Activated CD4-positive, alpha-beta memory T cell treated with anti-CD3 and anti-CD28 coated beads, Interleukin-2, amount 10 ng/mL, durations not matched to agents 7 days and 5 days (primary cell): ENCODE measurements around the gene BCORL1. TPM values are rescaled to one million over a fixed set of nuclear protein-coding genes. Genes with fewer than 3 reads are reported as not detected.

Source experiments
- CTCF ChIA-PET: fragments of 350-600 bp; sonication (Branson Sonifier 250); formaldehyde crosslinking; loops from one replicate; lab custom pipeline; 2021; ENCODE audit warnings: antibody characterized with exemption, inconsistent platforms; lab: Charles Lee
- POLR2A ChIA-PET: fragments of 350-600 bp; sonication (Branson Sonifier 250); formaldehyde crosslinking; loops from one replicate; lab custom pipeline; 2021; ENCODE audit warnings: antibody characterized with exemption; lab: Charles Lee
- DNase-seq: peaks from one replicate; pipeline ENCODE4 v3.0.0-alpha.2; 2020
- H3K27ac Mint-ChIP-seq: one replicate; pipeline ENCODE4 v1.8.0; 2021; ENCODE audit warnings: mild to moderate bottlenecking, mixed read lengths
- H3K27me3 Mint-ChIP-seq: one replicate; pipeline ENCODE4 v1.8.0; 2021; ENCODE audit warnings: mixed read lengths
- H3K36me3 Mint-ChIP-seq: one replicate; pipeline ENCODE4 v1.8.0; 2021; ENCODE audit warnings: low read depth, mixed read lengths
- H3K4me1 Mint-ChIP-seq: one replicate; pipeline ENCODE4 v1.8.0; 2021; ENCODE audit warnings: mixed read lengths
- H3K4me3 Mint-ChIP-seq: one replicate; pipeline ENCODE4 v1.8.0; 2021; ENCODE audit warnings: mild to moderate bottlenecking, mixed read lengths
- H3K9me3 Mint-ChIP-seq: one replicate; pipeline ENCODE4 v1.8.0; 2021; ENCODE audit warnings: mixed read lengths
- total RNA-seq, 2 experiments: library from RNA; stranded (reverse); gene quantifications; one replicate each; pipeline ENCODE4 v1.2.3, GENCODE V29; 2021

The BCORL1 gene
- total RNA-seq = 1 to 10 TPM; 6.9 to 7.2 TPM

GRCh38 chrX:129982300-129983251, at the start of gene BCORL1:
TSS of gene BCORL1 (plus strand) at chrX:129982635. CDS start at chrX:130005232, 22,597 bp downstream.
- Mint-ChIP-seq H3K27me3 (peaks cover 12% of the 10 kb centered on the region), H3K9me3 (no peaks in the 10 kb centered on the region), H3K36me3 (no peaks in the 10 kb centered on the region), H3K4me1 (peaks cover 25% of the 10 kb centered on the region), H3K27ac (peak within 1 kb of the TSS; percentile 68), H3K4me3 (peak within 1 kb of the TSS; percentile 75)
- ChIA-PET CTCF (interaction anchor here (0.6 to 0.7 kb wide), 2 partner anchors 67 to 305 kb away, joined by 3 to 4 read pairs; no protein-coding TSS in a partner anchor), POLR2A (interaction anchor here (0.7 to 2.2 kb wide), 6 partner anchors 20 to 51 kb away, joined by 3 to 7 read pairs (median 4); no protein-coding TSS in a partner anchor)
- DNase-seq = peak; percentile 90

- peaks cover 3% of the 10 kb centered on the region for H3K36me3 Mint-ChIP-seq
- peaks cover 13% of the 10 kb centered on the region for H3K27me3 Mint-ChIP-seq
- no peak for DNase-seq
- POLR2A ChIA-PET = interaction anchor here (1.8 kb wide), 1 partner anchor 20 kb away, joined by 8 read pairs; no protein-coding TSS in a partner anchor
- H3K4me3 Mint-ChIP-seq = peak overlapping the region; percentile 69
- CTCF ChIA-PET = interaction anchor here (1.7 kb wide), 1 partner anchor 96 kb away, joined by 6 read pairs; no protein-coding TSS in a partner anchor
- H3K27ac Mint-ChIP-seq = no peak overlapping the region
- H3K9me3 Mint-ChIP-seq = no peaks in the 10 kb centered on the region
- H3K4me1 Mint-ChIP-seq = peaks cover 6% of the 10 kb centered on the region
Observed at GRCh38 chrX:129932821-129933321, 49.6 kb upstream of the BCORL1 start.

GRCh38 chrX:129933700-129934099, 48.7 kb upstream of the BCORL1 start:
- peaks cover 20% of the 10 kb centered on the region for H3K27me3 Mint-ChIP-seq
- ChIA-PET CTCF (interaction anchor here (1.0 kb wide), 1 partner anchor 96 kb away, joined by 3 read pairs; no protein-coding TSS in a partner anchor), POLR2A (interaction anchor here (1.8 kb wide), 1 partner anchor 19 kb away, joined by 8 read pairs; no protein-coding TSS in a partner anchor)
- DNase-seq = no peak
- H3K36me3 Mint-ChIP-seq = peaks cover 3% of the 10 kb centered on the region
- H3K9me3 Mint-ChIP-seq = no peaks in the 10 kb centered on the region
- H3K4me3 Mint-ChIP-seq = peak overlapping the region; percentile 58
- no peak overlapping the region for H3K27ac Mint-ChIP-seq
- peaks cover 6% of the 10 kb centered on the region for H3K4me1 Mint-ChIP-seq

- Mint-ChIP-seq H3K27me3 (peaks cover 20% of the 10 kb centered on the region), H3K4me3 (no peak overlapping the region), H3K36me3 (no peaks in the 10 kb centered on the region), H3K9me3 (no peaks in the 10 kb centered on the region), H3K4me1 (peaks cover 6% of the 10 kb centered on the region), H3K27ac (no peak overlapping the region)
- CTCF ChIA-PET = interaction anchor here (1.0 kb wide), 1 partner anchor 95 kb away, joined by 3 read pairs; no protein-coding TSS in a partner anchor
- POLR2A ChIA-PET = interaction anchor here (0.9 to 1.8 kb wide), 2 partner anchors 18 to 126 kb away, joined by 3 to 8 read pairs; no protein-coding TSS in a partner anchor
- DNase-seq = no peak
Observed at GRCh38 chrX:129934461-129934860, 48.0 kb upstream of the BCORL1 start.

- peaks cover 20% of the 10 kb centered on the region for H3K27me3 Mint-ChIP-seq
- ChIA-PET CTCF (no interaction called here), POLR2A (interaction anchor here (0.9 kb wide), 1 partner anchor 126 kb away, joined by 3 read pairs; no protein-coding TSS in a partner anchor)
- no peaks in the 10 kb centered on the region for H3K9me3 Mint-ChIP-seq
- DNase-seq = no peak
- H3K4me3 Mint-ChIP-seq = no peak overlapping the region
- H3K4me1 Mint-ChIP-seq = peaks cover 6% of the 10 kb centered on the region
- no peaks in the 10 kb centered on the region for H3K36me3 Mint-ChIP-seq
- no peak overlapping the region for H3K27ac Mint-ChIP-seq
Observed at GRCh38 chrX:129934952-129935351, 47.5 kb upstream of the BCORL1 start.

- Mint-ChIP-seq H3K4me3 (no peak overlapping the region), H3K27ac (no peak overlapping the region), H3K27me3 (peaks cover 27% of the 10 kb centered on the region), H3K4me1 (peaks cover 3% of the 10 kb centered on the region), H3K36me3 (no peaks in the 10 kb centered on the region), H3K9me3 (no peaks in the 10 kb centered on the region)
- ChIA-PET CTCF (no interaction called here), POLR2A (no interaction called here)
- no peak for DNase-seq
Observed at GRCh38 chrX:129938081-129938480, 44.4 kb upstream of the BCORL1 start.

- CTCF ChIA-PET = no interaction called here
- Mint-ChIP-seq H3K36me3 (no peaks in the 10 kb centered on the region), H3K4me1 (no peaks in the 10 kb centered on the region), H3K27me3 (peaks cover 14% of the 10 kb centered on the region), H3K27ac (no peak overlapping the region), H3K9me3 (no peaks in the 10 kb centered on the region), H3K4me3 (no peak overlapping the region)
- DNase-seq = no peak
- POLR2A ChIA-PET = no interaction called here
Observed at GRCh38 chrX:129939986-129940385, 42.4 kb upstream of the BCORL1 start.

GRCh38 chrX:129940721-129941120, 41.7 kb upstream of the BCORL1 start:
- Mint-ChIP-seq H3K27me3 (peaks cover 14% of the 10 kb centered on the region), H3K4me1 (no peaks in the 10 kb centered on the region), H3K27ac (no peak overlapping the region), H3K36me3 (no peaks in the 10 kb centered on the region), H3K9me3 (no peaks in the 10 kb centered on the region), H3K4me3 (no peak overlapping the region)
- POLR2A ChIA-PET = no interaction called here
- CTCF ChIA-PET = no interaction called here
- no peak for DNase-seq

- Mint-ChIP-seq H3K36me3 (no peaks in the 10 kb centered on the region), H3K4me3 (no peak overlapping the region), H3K4me1 (no peaks in the 10 kb centered on the region), H3K9me3 (no peaks in the 10 kb centered on the region), H3K27ac (no peak overlapping the region), H3K27me3 (peaks cover 5% of the 10 kb centered on the region)
- ChIA-PET POLR2A (interaction anchor here (1.6 kb wide), 1 partner anchor 340 kb away, joined by 4 read pairs; no protein-coding TSS in a partner anchor), CTCF (interaction anchor here (0.9 kb wide), 1 partner anchor 83 kb away, joined by 4 read pairs; no protein-coding TSS in a partner anchor)
- DNase-seq = no peak
Observed at GRCh38 chrX:129945131-129945530, 37.3 kb upstream of the BCORL1 start.

GRCh38 chrX:129953334-129953648, 29.1 kb upstream of the BCORL1 start:
- Mint-ChIP-seq H3K27me3 (peaks cover 3% of the 10 kb centered on the region), H3K9me3 (no peaks in the 10 kb centered on the region), H3K4me3 (peak overlapping the region; percentile 56), H3K27ac (peak overlapping the region; percentile 59), H3K4me1 (peaks cover 26% of the 10 kb centered on the region), H3K36me3 (peaks cover 4% of the 10 kb centered on the region)
- ChIA-PET POLR2A (interaction anchor here (0.6 to 3.2 kb wide), 4 partner anchors 9 to 30 kb away, joined by 4 to 21 read pairs (median 6); no protein-coding TSS in a partner anchor), CTCF (interaction anchor here (0.9 kb wide), 1 partner anchor 74 kb away, joined by 3 read pairs; no protein-coding TSS in a partner anchor)
- no peak for DNase-seq

- POLR2A ChIA-PET = interaction anchor here (0.6 to 3.2 kb wide), 4 partner anchors 8 to 29 kb away, joined by 4 to 21 read pairs (median 6); no protein-coding TSS in a partner anchor
- DNase-seq = no peak
- peaks cover 4% of the 10 kb centered on the region for H3K36me3 Mint-ChIP-seq
- H3K4me1 Mint-ChIP-seq = peaks cover 32% of the 10 kb centered on the region
- peaks cover 3% of the 10 kb centered on the region for H3K27me3 Mint-ChIP-seq
- CTCF ChIA-PET = interaction anchor here (0.9 kb wide), 1 partner anchor 73 kb away, joined by 3 read pairs; no protein-coding TSS in a partner anchor
- H3K27ac Mint-ChIP-seq = peak overlapping the region; percentile 59
- H3K4me3 Mint-ChIP-seq = peak overlapping the region; percentile 56
- no peaks in the 10 kb centered on the region for H3K9me3 Mint-ChIP-seq
Observed at GRCh38 chrX:129953881-129954280, 28.6 kb upstream of the BCORL1 start.

GRCh38 chrX:129954804-129955203, 27.6 kb upstream of the BCORL1 start:
- Mint-ChIP-seq H3K27me3 (peaks cover 3% of the 10 kb centered on the region), H3K9me3 (no peaks in the 10 kb centered on the region), H3K4me1 (peaks cover 32% of the 10 kb centered on the region), H3K27ac (no peak overlapping the region), H3K36me3 (peaks cover 4% of the 10 kb centered on the region), H3K4me3 (no peak overlapping the region)
- no peak for DNase-seq
- POLR2A ChIA-PET = no interaction called here
- CTCF ChIA-PET = no interaction called here
